CD14-positive monocyte (primary cell): ENCODE data around the gene FOXP1. TPM values are rescaled to one million over a fixed set of nuclear protein-coding genes. Genes with fewer than 3 reads are reported as not detected.

Experiments
- DNase-seq, 3 donors: peaks; one replicate each; pipeline ENCODE4 v3.0.0-alpha.2; 2011 to 2022
- H2AFZ ChIP-seq: 2 replicates; pipeline ENCODE4 v1.6.0; 2012; ENCODE audit warnings: mild to moderate bottlenecking, low read depth, low read length, inconsistent platforms; ENCODE audit not compliant: insufficient read depth, poor library complexity, severe bottlenecking
- H3K27ac ChIP-seq, 2 donors: 1 replicate in 1 of 2; 2 replicates in 1 of 2; pipeline ENCODE4 v1.5.1; 2012 to 2013; ENCODE audit warnings: low read length in 2 of 2, control low read depth in 1 of 2, inconsistent platforms in 1 of 2, low read depth in 1 of 2, mild to moderate bottlenecking in 1 of 2
- H3K27me3 ChIP-seq, 2 donors: one replicate each; pipeline versions ENCODE4 v1.6.0 to v1.6.1; 2011 to 2013; ENCODE audit warnings: low read length in 2 of 2; ENCODE audit not compliant: control insufficient read depth in 2 of 2, insufficient read depth in 2 of 2
- H3K36me3 ChIP-seq, 2 donors: replicated peaks in 1 of 2; 1 replicate in 1 of 2; 2 replicates in 1 of 2; pipeline versions ENCODE4 v1.5.1 to v1.6.1; 2012 to 2013; ENCODE audit warnings: low read length in 2 of 2, control low read depth in 1 of 2, inconsistent platforms in 1 of 2, mild to moderate bottlenecking in 1 of 2; ENCODE audit not compliant: insufficient read depth in 2 of 2, control insufficient read depth in 1 of 2
- H3K4me1 ChIP-seq, 2 donors: 1 replicate in 1 of 2; 2 replicates in 1 of 2; pipeline versions ENCODE4 v1.5.1 to v1.6.1; 2012 to 2013; ENCODE audit warnings: low read length in 2 of 2, control low read depth in 1 of 2, inconsistent platforms in 1 of 2, mild to moderate bottlenecking in 1 of 2, moderate library complexity in 1 of 2; ENCODE audit not compliant: insufficient read depth in 2 of 2, control insufficient read depth in 1 of 2
- H3K4me2 ChIP-seq: replicated peaks from 2 replicates; pipeline ENCODE3; 2012; ENCODE audit warnings: low read length, moderate library complexity, mild to moderate bottlenecking; ENCODE audit not compliant: poor library complexity, severe bottlenecking; ENCODE audit errors: extremely low read depth
- H3K4me3 ChIP-seq, 3 experiments: fragments of 200-600 bp in 1 of 3; sonication (generic) in 1 of 3; replicated peaks in 1 of 3; 1 replicate in 2 of 3; 2 replicates in 1 of 3; pipeline ENCODE4 v1.5.1; 2011 to 2013; ENCODE audit warnings: low read length in 3 of 3, mild to moderate bottlenecking in 3 of 3, control low read depth in 2 of 3, low read depth in 2 of 3, inconsistent platforms in 1 of 3, moderate library complexity in 1 of 3
- H3K79me2 ChIP-seq: 2 replicates; pipeline ENCODE4 v1.6.0; 2012; ENCODE audit warnings: mild to moderate bottlenecking, control low read depth, inconsistent platforms, low read length, moderate library complexity; ENCODE audit not compliant: insufficient read depth
- H3K9ac ChIP-seq: 2 replicates; pipeline ENCODE4 v1.6.0; 2017; ENCODE audit warnings: low read length, mild to moderate bottlenecking; ENCODE audit not compliant: insufficient read depth, poor library complexity, severe bottlenecking
- H3K9me3 ChIP-seq, 2 donors: replicated peaks in 1 of 2; 1 replicate in 1 of 2; 2 replicates in 1 of 2; pipeline versions ENCODE4 v1.5.1 to v1.6.1; 2012 to 2013; ENCODE audit warnings: low read length in 2 of 2, control low read depth in 1 of 2; ENCODE audit not compliant: control insufficient read depth in 1 of 2, insufficient read depth in 1 of 2
- H4K20me1 ChIP-seq: 2 replicates; pipeline ENCODE4 v1.6.0; 2012; ENCODE audit warnings: mild to moderate bottlenecking, low read length, control low read depth, moderate library complexity; ENCODE audit not compliant: insufficient read depth
- H3K27ac Mint-ChIP-seq, 7 donors: one replicate each; pipeline ENCODE4 v1.8.0; 2020; ENCODE audit warnings: mild to moderate bottlenecking in 7 of 7, mixed read lengths in 7 of 7, moderate library complexity in 6 of 7, inconsistent platforms in 2 of 7
- H3K27me3 Mint-ChIP-seq, 3 donors: one replicate each; pipeline ENCODE4 v1.8.0; 2021 to 2022; ENCODE audit warnings: low read depth in 3 of 3, mild to moderate bottlenecking in 3 of 3, mixed read lengths in 3 of 3, moderate library complexity in 3 of 3, inconsistent platforms in 1 of 3
- H3K36me3 Mint-ChIP-seq, 2 donors: one replicate each; pipeline ENCODE4 v1.8.0; 2020; ENCODE audit warnings: mixed read lengths in 2 of 2, inconsistent platforms in 1 of 2, mild to moderate bottlenecking in 1 of 2
- H3K4me1 Mint-ChIP-seq: one replicate; pipeline ENCODE4 v1.8.0; 2020; ENCODE audit warnings: mild to moderate bottlenecking, mixed read lengths
- H3K4me3 Mint-ChIP-seq, 2 donors: one replicate each; pipeline ENCODE4 v1.8.0; 2020; ENCODE audit warnings: mild to moderate bottlenecking in 2 of 2, mixed read lengths in 2 of 2, moderate library complexity in 1 of 2
- H3K9me3 Mint-ChIP-seq, 7 donors: one replicate each; pipeline ENCODE4 v1.8.0; 2020 to 2022; ENCODE audit warnings: mixed read lengths in 7 of 7, mild to moderate bottlenecking in 6 of 7, moderate library complexity in 6 of 7, inconsistent platforms in 2 of 7
- WGBS: methylation state at CpG from one replicate; pipeline ENCODE4 v1.1.5; 2013; ENCODE audit warnings: missing lambda C conversion rate; ENCODE audit not compliant: insufficient coverage; 5-methylcytosine and 5-hydroxymethylcytosine counted together
- intact Hi-C, 2 donors: fragments of 100-400 bp; cut with micrococcal nuclease; formaldehyde crosslinking; loops; one replicate each; pipeline versions ENCODE4 v1.15.0 to v1.15.1; 2023
- polyA plus RNA-seq, 3 donors: library from polyadenylated mRNA; depleted of rRNA in 1 of 3; unstranded in 2 of 3; stranded (reverse) in 1 of 3; fragments of 300-500 nt in 2 of 3; fragments of >200 nt in 1 of 3; fragmentation: Illumina TruSeq in 2 of 3; gene quantifications; 1 replicate in 2 of 3; 2 replicates in 1 of 3; pipeline ENCODE4 v1.2.3, GENCODE V29; 2012 to 2021
- TF ChIP-seq, protein P1 (sequence below): fragments of 200-600 bp; IDR thresholded peaks from one replicate; pipeline ENCODE4 v1.8.0; 2022; ENCODE audit warnings: antibody characterized with exemption, mild to moderate bottlenecking

FOXP1 gene
- polyA plus RNA-seq, 3 donors: 25.7 to 42.6 (median 27.8) TPM

DNA sequence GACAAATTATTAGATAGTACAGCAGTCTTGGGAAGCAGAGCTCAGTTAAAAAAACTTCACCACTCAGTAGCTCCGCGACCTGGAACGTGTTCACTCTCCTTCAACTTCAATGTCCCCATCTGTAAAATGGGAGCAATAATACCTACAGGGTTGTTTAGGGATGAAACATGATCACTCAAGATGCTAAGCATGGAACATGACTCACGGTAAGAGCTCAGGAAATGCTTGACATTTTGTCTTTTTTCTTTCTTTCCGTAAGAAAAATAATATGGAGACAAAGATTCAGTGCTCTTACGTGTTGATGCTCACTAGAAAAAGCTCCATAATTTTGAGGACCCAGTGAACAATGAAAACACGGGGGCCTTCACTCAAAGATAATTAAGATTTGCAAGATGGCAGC, 664.4 kb downstream of the FOXP1 start:
- Histone ChIP-seq H3K79me2 (no peaks in the 10 kb centered on the region), H4K20me1 (no peaks in the 10 kb centered on the region), H3K4me1 (no peaks in the 10 kb centered on the region), H3K36me3 (no peaks in the 10 kb centered on the region), H2AFZ (no peak overlapping the region), H3K9me3 (no peaks in the 10 kb centered on the region), H3K9ac (no peak overlapping the region), H3K4me3 (no peak overlapping the region), H3K27ac (no peak overlapping the region), H3K27me3 (no peaks in the 10 kb centered on the region), H3K4me2 (no peak overlapping the region)
- H3K27ac Mint-ChIP-seq: no peak overlapping the region
- TF ChIP-seq, protein P1, sequence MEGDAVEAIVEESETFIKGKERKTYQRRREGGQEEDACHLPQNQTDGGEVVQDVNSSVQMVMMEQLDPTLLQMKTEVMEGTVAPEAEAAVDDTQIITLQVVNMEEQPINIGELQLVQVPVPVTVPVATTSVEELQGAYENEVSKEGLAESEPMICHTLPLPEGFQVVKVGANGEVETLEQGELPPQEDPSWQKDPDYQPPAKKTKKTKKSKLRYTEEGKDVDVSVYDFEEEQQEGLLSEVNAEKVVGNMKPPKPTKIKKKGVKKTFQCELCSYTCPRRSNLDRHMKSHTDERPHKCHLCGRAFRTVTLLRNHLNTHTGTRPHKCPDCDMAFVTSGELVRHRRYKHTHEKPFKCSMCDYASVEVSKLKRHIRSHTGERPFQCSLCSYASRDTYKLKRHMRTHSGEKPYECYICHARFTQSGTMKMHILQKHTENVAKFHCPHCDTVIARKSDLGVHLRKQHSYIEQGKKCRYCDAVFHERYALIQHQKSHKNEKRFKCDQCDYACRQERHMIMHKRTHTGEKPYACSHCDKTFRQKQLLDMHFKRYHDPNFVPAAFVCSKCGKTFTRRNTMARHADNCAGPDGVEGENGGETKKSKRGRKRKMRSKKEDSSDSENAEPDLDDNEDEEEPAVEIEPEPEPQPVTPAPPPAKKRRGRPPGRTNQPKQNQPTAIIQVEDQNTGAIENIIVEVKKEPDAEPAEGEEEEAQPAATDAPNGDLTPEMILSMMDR: no peak
- peaks cover 0 to 5% (median 3%) of the 10 kb centered on the region in 7 donors for H3K9me3 Mint-ChIP-seq
- H3K27me3 Mint-ChIP-seq: peaks cover 0 to 2% (median 0%) of the 10 kb centered on the region in 3 donors
- WGBS: 83% methylated on average over 3 of the region's 7 CpGs
- H3K4me1 Mint-ChIP-seq: no peaks in the 10 kb centered on the region
- H3K36me3 Mint-ChIP-seq: no peaks in the 10 kb centered on the region
- intact Hi-C loops: no loop called here
- no peak overlapping the region for H3K4me3 Mint-ChIP-seq
- no peak for DNase-seq

DNA sequence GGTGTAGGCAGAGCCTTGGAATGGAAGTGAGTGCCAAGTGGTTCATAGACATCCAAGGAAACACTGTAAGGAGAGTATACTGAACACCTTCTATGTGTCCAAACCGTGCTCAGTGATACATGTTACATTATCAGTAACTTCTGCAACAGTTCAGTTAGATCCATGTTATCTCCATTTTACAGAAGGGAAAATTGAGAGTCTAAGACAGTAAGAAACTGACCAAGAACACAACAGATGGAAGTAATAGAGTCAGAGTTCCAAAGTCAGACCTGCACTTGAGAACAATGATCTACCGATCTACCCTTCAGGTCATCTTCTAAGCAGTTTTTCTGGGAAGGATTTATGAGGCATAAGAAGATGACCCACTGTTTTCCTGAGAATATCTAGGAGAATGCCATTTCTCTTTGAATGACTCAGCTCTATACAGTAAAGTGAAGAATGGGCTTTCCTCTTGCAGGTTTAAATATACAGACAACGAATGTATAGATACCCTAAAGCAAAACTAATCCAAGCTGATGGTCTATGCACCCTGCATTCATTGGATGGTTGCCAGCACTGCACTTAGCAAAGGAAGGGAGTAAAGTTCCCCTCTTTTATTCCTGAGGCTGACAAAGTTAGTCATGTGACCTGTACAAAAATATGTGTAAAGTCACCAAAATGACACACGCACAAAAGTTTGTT, 667.0 kb downstream of the FOXP1 start:
- no CpG with 5 or more reads among the region's 4 CpGs for WGBS
- intact Hi-C loops: no loop called here

More for the DNA sequence above, 667.0 kb downstream of the FOXP1 start:
- no peak overlapping the region for H3K27ac ChIP-seq
- no peak overlapping the region for H3K9ac ChIP-seq
- H3K4me1 ChIP-seq: no peaks in the 10 kb centered on the region
- Mint-ChIP-seq H3K4me1 (no peaks in the 10 kb centered on the region), H3K36me3 (no peaks in the 10 kb centered on the region), H3K4me3 (no peak overlapping the region), H3K27ac (no peak overlapping the region), H3K27me3 (peaks cover 0 to 4% (median 0%) of the 10 kb centered on the region in 3 donors), H3K9me3 (peaks cover 0 to 3% (median 0%) of the 10 kb centered on the region in 7 donors)
- no peak overlapping the region for H2AFZ ChIP-seq
- no peak overlapping the region for H3K4me2 ChIP-seq
- no peaks in the 10 kb centered on the region for H3K79me2 ChIP-seq
- H3K9me3 ChIP-seq: no peaks in the 10 kb centered on the region
- no peaks in the 10 kb centered on the region for H3K27me3 ChIP-seq
- no peak for DNase-seq
- H4K20me1 ChIP-seq: no peaks in the 10 kb centered on the region
- H3K4me3 ChIP-seq: no peak overlapping the region
- H3K36me3 ChIP-seq: no peaks in the 10 kb centered on the region
- TF ChIP-seq, protein P1: no peak
